Medulla oblongata (tissue), 1 donor: ENCODE results near the gene DCLK1.
"Not testable (repeated sequence)": the region's sequence is repeated elsewhere in the genome, so short reads cannot be mapped to it uniquely, and the experiment has no call there.

ENCODE experiments used
- DNase-seq: peaks from one replicate; pipeline ENCODE4 v3.0.0-alpha.2; 2015; ENCODE audit errors: extremely low spot score

The DCLK1 gene

GRCh38 chr13:35984776-35985453 lies 146.3 kb downstream of the DCLK1 start:
- DNase-seq = no peak

GRCh38 chr13:35984287-35984686 lies 146.9 kb downstream of the DCLK1 start:
- DNase-seq = no peak

- DNase-seq = not testable (repeated sequence)
Observed at GRCh38 chr13:35983703-35984102, 147.5 kb downstream of the DCLK1 start.

- DNase-seq = no peak
Observed at GRCh38 chr13:35983206-35983605, 148.0 kb downstream of the DCLK1 start.

GRCh38 chr13:35979361-35979951 lies 151.7 kb downstream of the DCLK1 start:
- peak; percentile 85 for DNase-seq

GRCh38 chr13:35978607-35979316 lies 152.4 kb downstream of the DCLK1 start:
- peak; percentile 81 for DNase-seq

- no peak for DNase-seq
Observed at GRCh38 chr13:35977060-35977459, 154.1 kb downstream of the DCLK1 start.

GRCh38 chr13:35976126-35976525 lies 155.1 kb downstream of the DCLK1 start:
- no peak for DNase-seq

- not testable (repeated sequence) for DNase-seq
Observed at GRCh38 chr13:35966951-35967350, 164.2 kb downstream of the DCLK1 start.

GRCh38 chr13:35966024-35966423 lies 165.2 kb downstream of the DCLK1 start:
- DNase-seq = no peak

GRCh38 chr13:35965226-35965927 lies 165.8 kb downstream of the DCLK1 start:
- DNase-seq = no peak

GRCh38 chr13:35964863-35965180 lies 166.4 kb downstream of the DCLK1 start:
- DNase-seq = no peak

GRCh38 chr13:35964011-35964862 lies 166.9 kb downstream of the DCLK1 start:
- DNase-seq = no peak

- DNase-seq = no peak
Observed at GRCh38 chr13:35961461-35962220, 169.5 kb downstream of the DCLK1 start.

- DNase-seq = no peak
Observed at GRCh38 chr13:35961002-35961401, 170.2 kb downstream of the DCLK1 start.

- no peak for DNase-seq
Observed at GRCh38 chr13:35957996-35958395, 173.2 kb downstream of the DCLK1 start.

- DNase-seq = no peak
Observed at GRCh38 chr13:35957241-35957731, 173.9 kb downstream of the DCLK1 start.

- DNase-seq = no peak
Observed at GRCh38 chr13:35956074-35956473, 175.1 kb downstream of the DCLK1 start.

GRCh38 chr13:35954207-35954560 lies 177.0 kb downstream of the DCLK1 start:
- DNase-seq = no peak

- peak; percentile 97 for DNase-seq
Observed at GRCh38 chr13:35953537-35954206, 177.5 kb downstream of the DCLK1 start.
